Inferior parietal cortex (tissue), 1 donor: ENCODE results near the gene MRPL53.
"Not testable (repeated sequence)": the region's sequence is repeated elsewhere in the genome, so short reads cannot be mapped to it uniquely, and the experiment has no call there.

Source experiments
- DNase-seq: peaks from one replicate; pipeline ENCODE4 v3.0.0-alpha.2; 2016; ENCODE audit errors: extremely low spot score

Gene MRPL53

GRCh38 chr2:74502720-74503505, 30.4 kb upstream of the MRPL53 start:
- no peak for DNase-seq

GRCh38 chr2:74502147-74502719, 29.8 kb upstream of the MRPL53 start:
- DNase-seq, result no peak

- no peak for DNase-seq
Observed at GRCh38 chr2:74501335-74502071, 29.0 kb upstream of the MRPL53 start.

- no peak for DNase-seq
Observed at GRCh38 chr2:74500578-74500946, 28.1 kb upstream of the MRPL53 start.

GRCh38 chr2:74499940-74500577, 27.6 kb upstream of the MRPL53 start:
- DNase-seq, result no peak

- DNase-seq, result no peak
Observed at GRCh38 chr2:74499267-74499939, 26.9 kb upstream of the MRPL53 start, which contains the start of gene LBX2. TSS of gene LBX2 (minus strand) at chr2:74499603. CDS start at chr2:74499537, 66 bp downstream.

GRCh38 chr2:74498500-74499266, 26.2 kb upstream of the MRPL53 start:
- no peak for DNase-seq

- no peak for DNase-seq
Observed at GRCh38 chr2:74497777-74498499, 25.5 kb upstream of the MRPL53 start.

GRCh38 chr2:74496997-74497776, 24.7 kb upstream of the MRPL53 start:
- DNase-seq, result no peak

GRCh38 chr2:74495440-74495839, 23.0 kb upstream of the MRPL53 start:
- no peak for DNase-seq

GRCh38 chr2:74493546-74493945, 21.1 kb upstream of the MRPL53 start:
- DNase-seq, result no peak

GRCh38 chr2:74491648-74492544, 19.4 kb upstream of the MRPL53 start:
- no peak for DNase-seq

- no peak for DNase-seq
Observed at GRCh38 chr2:74489906-74490305, 17.4 kb upstream of the MRPL53 start.

- no peak for DNase-seq
Observed at GRCh38 chr2:74488643-74489481, 16.4 kb upstream of the MRPL53 start.

- DNase-seq, result no peak
Observed at GRCh38 chr2:74486141-74486540, 13.7 kb upstream of the MRPL53 start.

GRCh38 chr2:74483675-74484164, 11.2 kb upstream of the MRPL53 start:
- DNase-seq, result not testable (repeated sequence)
